ENCODE results near the gene HSPD1.

DNA sequence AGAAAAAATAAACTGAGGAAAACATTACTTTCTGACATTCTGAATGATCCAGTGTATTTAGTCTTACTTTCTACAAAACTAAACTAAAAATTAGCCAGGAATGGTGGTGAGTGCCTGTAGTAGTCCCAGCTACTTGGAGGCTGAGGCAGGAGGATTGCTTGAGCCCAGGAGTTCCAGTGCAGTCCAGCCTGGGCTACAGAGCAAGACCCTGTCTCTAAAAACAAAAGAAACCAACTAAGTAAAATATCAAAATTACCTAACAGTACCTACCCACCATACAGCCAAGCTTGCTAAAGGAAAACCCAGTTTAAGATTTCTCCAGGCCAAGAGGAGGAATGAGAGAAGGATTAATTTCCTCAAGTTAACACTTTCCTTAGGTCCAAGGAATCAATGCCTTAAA is 2.9 kb downstream of the HSPD1 start:
- TF ChIP-seq, protein P1, sequence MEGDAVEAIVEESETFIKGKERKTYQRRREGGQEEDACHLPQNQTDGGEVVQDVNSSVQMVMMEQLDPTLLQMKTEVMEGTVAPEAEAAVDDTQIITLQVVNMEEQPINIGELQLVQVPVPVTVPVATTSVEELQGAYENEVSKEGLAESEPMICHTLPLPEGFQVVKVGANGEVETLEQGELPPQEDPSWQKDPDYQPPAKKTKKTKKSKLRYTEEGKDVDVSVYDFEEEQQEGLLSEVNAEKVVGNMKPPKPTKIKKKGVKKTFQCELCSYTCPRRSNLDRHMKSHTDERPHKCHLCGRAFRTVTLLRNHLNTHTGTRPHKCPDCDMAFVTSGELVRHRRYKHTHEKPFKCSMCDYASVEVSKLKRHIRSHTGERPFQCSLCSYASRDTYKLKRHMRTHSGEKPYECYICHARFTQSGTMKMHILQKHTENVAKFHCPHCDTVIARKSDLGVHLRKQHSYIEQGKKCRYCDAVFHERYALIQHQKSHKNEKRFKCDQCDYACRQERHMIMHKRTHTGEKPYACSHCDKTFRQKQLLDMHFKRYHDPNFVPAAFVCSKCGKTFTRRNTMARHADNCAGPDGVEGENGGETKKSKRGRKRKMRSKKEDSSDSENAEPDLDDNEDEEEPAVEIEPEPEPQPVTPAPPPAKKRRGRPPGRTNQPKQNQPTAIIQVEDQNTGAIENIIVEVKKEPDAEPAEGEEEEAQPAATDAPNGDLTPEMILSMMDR (IDR thresholded peaks at IDR 0.05; ENCODE audit: poor library complexity, severe bottlenecking) = no peak
- TF ChIP-seq POLR2AphosphoS5 (IDR thresholded peaks at IDR 0.05) (no peak), EP300 (conservative IDR thresholded peaks at IDR 0.05; ENCODE audit: poor library complexity, severe bottlenecking) (no peak)

Data from neural cell (in vitro differentiated cells).